ENCODE results near the gene CFAP43.
A peak's percentile ranks its signal among the peaks of the same experiment; 100 is the strongest.

Gene CFAP43

GRCh38 chr10:104138131-104138530, 94.0 kb downstream of the CFAP43 start:
- no peak for DNase-seq (ENCODE audit: low read depth in 2 of 2)

GRCh38 chr10:104130041-104130440, 102.1 kb downstream of the CFAP43 start:
- DNase-seq (ENCODE audit: low read depth in 2 of 2) = no peak

DNA sequence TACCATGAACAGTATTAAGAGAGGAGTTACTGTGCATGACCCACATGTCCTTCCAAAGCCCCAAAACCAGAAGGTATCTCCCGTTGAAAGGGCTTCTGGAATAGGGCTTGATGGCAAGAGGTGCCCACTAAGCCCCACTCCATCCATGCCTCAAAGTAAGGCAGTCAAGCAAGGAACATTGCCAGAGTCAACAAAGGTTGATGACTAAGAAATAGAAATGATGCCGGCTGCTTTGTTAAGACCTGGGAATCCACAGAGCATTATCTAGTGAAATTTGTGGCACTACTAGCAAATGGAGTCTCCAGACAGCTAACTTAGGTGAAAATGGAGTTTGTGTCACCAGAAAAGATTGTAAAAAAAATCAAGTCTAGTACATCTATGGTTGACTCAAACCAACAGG, 104.0 kb downstream of the CFAP43 start:
- no peak for DNase-seq (ENCODE audit: low read depth in 2 of 2)

DNA sequence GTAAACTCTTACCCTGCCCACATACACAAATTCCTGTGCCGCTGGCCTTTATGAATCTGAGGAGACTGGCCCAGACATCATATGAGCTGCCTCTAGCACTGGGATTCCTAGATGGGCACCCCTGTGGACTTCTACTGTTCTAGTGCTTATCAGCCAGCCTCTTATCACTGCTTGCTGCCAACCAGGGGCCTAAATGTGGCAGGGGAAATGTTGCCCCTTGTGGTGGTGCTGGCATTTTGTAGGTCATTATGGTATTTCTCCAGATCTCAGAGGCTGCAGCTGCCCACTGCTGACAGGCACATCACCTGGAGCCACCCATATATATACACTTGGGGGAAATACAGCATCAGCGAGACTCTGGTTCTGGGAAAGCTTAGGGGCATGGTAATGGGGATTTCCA, 104.8 kb downstream of the CFAP43 start:
- no peak for DNase-seq (ENCODE audit: low read depth in 2 of 2)

- no peak for DNase-seq (ENCODE audit: low read depth in 2 of 2)
Observed at GRCh38 chr10:104123397-104123796, 108.8 kb downstream of the CFAP43 start.

DNA sequence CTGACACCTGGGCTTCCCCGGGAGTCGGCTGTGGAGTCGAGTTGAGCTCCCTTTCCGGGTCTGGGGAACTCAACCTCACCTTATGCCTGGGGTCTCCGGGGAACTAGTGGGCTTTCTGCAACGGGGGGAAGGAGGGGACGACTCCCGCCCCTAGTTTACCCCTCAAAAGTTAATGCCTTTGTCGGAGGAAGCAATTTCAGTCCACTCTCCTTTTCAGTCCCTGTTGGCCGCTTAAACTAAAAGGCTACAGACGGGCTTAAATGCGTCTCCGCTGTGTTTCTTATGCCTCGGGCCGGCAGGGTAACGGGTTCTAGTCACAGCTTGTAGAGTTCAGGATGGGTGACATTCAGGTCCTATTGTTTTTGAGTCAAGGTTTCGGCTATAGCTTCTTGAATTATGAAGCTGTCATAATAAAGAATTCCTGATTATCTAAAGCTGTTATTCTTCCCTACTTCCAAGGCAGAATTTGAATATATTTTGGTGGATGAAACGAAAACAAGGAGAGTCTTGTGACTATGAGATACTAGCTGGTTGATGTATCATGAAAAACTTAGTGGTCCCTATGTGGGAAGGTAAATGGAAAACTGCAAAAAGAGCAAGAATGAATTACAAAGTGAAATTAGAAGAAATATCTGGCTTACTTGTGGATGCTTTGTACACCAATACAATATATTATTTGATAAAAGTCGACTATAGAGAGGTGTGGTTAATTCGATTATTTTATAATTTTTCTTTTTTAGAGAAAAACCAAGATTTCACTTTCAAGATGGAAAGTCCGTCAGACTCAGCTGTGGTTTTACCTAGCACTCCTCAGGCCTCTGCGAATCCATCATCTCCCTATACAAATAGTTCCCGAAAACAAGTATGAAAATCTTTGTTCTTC, 109.7 kb downstream of the CFAP43 start:
- DNase-seq (ENCODE audit: low read depth in 2 of 2) = no peak

GRCh38 chr10:104121485-104122224, 110.5 kb downstream of the CFAP43 start, which contains the start of gene SFR1:
TSS of gene SFR1 (plus strand) at chr10:104122171. CDS start at chr10:104122184, 13 bp downstream.
- peak; percentile 97 to 98 for DNase-seq (ENCODE audit: low read depth in 2 of 2)

DNA sequence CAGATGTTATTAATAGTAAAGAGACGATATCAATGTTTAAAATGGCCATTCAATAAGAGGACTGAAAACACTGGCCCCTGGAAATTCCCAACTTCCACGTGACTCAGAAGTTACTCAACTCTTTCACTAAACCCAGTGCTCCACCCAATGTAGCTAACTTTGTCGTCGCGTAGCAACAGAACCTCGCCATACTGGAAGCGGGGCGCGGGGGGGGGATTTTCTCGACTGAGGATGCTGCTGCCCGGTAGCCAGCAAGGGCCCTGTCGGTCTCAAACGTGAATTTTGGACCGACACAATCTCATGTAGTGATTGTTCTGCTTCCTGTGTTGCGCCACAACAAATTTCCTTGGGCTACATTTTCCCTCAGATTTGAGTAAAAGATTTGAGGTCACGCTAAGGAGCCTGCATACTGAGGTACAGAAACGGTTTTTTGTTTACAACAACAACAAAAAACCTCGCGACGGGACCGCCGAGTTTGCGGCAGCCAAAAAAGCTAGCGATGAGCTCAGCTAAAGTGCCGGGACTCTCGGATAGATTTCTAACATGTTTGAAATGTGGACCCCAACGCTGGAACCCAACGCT, 111.2 kb downstream of the CFAP43 start:
- DNase-seq (ENCODE audit: low read depth in 2 of 2) = peak; percentile 42 to 64

DNA sequence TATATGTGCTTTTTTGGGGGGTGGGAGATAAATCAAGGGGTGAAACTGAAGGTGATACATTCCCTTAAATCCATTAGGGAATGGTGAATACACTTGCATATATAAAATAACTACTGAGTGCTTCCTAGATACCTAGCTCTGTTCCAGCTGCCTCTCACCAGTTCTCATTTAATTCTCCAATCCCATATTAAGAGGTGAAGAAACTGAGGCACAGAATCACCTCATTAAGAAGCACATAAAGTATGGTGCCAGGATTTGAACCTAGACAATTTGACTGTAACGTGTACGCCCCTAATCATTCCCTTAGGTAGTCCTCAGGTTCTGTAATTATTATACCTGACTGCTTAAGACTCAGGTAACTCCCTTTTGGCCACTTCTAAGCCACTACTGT, 111.7 kb downstream of the CFAP43 start:
- no peak for DNase-seq (ENCODE audit: low read depth in 2 of 2)

- no peak for DNase-seq (ENCODE audit: low read depth in 2 of 2)
Observed at GRCh38 chr10:104119996-104120395, 112.2 kb downstream of the CFAP43 start.

- DNase-seq (ENCODE audit: low read depth in 2 of 2) = no peak
Observed at GRCh38 chr10:104117839-104118323, 114.3 kb downstream of the CFAP43 start.

GRCh38 chr10:104113376-104113956, 118.7 kb downstream of the CFAP43 start:
- no peak for DNase-seq (ENCODE audit: low read depth in 2 of 2)

DNA sequence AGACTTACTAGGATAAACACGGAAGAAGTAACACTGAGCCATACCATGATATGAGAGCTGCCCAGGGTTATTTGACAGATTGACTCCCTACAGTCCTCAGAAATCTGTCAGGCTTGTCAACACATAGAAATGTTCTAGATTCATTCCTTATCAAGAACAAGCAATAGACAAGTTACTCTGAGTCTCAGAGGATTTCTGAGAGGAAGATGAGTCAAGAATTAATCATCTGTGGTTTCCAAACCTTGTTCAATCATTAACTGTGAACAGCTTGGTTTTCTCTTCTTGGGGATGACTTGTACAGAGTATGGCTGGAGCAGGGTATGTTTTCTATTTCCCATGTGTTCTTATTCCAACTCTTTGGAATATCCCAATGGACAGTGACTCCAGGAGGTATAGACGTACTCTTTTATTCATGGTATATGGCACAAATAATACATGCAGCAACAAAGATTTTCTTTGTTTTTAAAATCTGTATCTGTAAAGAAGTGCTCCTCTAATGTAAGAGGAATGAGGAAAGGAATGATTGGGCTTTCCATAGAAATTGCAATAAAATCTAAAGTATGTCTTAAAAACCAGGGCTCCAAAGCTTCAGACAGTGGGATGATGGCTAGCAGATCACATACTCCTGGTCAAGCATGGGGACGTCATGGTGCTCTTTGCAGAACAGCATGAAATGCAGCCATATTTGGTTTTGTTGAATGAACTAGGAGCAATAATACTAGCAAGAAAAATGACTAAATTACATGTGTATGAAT, 122.1 kb downstream of the CFAP43 start:
- DNase-seq (ENCODE audit: low read depth in 2 of 2) = no peak

DNA sequence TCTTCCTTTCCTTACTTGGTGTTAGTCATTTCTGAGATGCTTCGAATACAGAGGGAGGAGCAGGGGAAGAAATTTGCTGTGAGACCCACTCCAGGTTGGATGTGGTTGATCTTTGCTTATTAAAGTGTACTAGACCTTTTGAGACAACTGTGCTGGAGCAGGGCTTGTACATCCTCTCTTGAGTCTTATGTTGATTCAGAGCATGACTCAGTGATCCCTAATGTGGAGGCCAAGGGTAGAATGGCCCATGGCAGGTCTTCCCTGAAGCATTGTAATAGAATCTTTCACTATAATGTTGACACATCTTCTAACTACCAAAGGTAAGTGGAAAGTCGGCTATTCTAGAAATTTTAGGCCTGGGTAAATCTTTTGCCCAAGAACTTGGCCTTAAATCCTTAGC, 127.2 kb downstream of the CFAP43 start:
- no peak for DNase-seq (ENCODE audit: low read depth in 2 of 2)

- no peak for DNase-seq (ENCODE audit: low read depth in 2 of 2)
Observed at GRCh38 chr10:104104418-104104817, 127.7 kb downstream of the CFAP43 start.

DNA sequence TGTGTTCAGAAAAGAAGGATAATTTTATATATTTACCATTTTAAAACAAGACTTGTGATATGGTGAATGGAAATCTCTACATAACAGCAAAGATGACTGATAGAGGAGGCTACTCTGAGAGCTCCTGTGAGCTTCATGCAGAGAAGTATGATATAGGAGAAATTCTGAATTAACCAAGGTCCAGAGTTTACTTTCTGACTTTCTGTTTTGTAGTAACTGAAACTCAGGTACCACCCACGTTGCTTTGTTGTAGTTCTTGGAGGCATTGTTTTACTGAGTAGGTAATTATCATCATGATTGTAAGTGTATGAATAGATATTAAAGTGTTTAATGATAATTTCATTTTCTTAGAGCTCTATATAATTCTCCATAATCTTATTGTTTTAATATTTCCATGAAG, 128.2 kb downstream of the CFAP43 start:
- no peak for DNase-seq (ENCODE audit: low read depth in 2 of 2)

GRCh38 chr10:104101902-104102301, 130.3 kb downstream of the CFAP43 start:
- DNase-seq (ENCODE audit: low read depth in 2 of 2) = no peak

DNA sequence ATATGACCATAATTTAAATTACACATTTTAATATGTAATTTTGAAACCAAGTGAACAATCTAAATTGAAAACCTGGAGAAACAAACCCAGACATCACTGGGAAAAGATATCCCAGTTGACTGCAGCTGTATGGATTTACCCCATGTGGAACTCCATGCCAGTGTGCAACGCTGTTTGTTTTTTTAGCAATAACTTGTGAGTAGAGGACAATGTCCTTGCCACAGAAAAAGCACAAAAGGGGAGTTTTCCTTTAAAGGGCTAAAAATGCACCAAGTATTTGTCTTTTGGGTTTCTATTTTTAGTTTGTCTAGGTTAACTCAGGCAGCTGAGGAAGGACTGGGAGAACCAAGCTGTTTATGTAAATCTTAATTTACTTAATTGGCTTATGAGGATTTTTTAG, 131.4 kb downstream of the CFAP43 start:
- no peak for DNase-seq (ENCODE audit: low read depth in 2 of 2)

DNA sequence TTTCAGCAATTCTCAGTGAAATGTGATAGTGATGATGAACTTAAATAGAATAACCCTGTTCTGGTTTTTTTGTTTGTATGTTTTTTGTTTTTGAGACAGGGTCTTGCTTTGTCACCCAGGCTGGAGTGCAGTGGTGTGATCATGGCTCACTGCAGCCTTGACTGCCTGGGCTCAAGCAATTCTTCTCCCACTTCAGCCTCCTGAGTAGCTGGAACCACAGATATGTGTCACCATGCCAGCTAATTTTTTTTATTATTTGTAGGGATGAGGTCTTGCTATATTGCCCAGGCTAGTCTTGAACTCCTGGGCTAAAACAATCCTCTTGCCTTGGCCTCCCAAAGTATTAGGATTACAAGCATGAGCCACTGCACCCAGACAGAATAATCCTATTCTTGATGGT, 132.2 kb downstream of the CFAP43 start:
- DNase-seq (ENCODE audit: low read depth in 2 of 2) = no peak

- no peak for DNase-seq (ENCODE audit: low read depth in 2 of 2)
Observed at GRCh38 chr10:104099269-104099668, 132.9 kb downstream of the CFAP43 start.

DNA sequence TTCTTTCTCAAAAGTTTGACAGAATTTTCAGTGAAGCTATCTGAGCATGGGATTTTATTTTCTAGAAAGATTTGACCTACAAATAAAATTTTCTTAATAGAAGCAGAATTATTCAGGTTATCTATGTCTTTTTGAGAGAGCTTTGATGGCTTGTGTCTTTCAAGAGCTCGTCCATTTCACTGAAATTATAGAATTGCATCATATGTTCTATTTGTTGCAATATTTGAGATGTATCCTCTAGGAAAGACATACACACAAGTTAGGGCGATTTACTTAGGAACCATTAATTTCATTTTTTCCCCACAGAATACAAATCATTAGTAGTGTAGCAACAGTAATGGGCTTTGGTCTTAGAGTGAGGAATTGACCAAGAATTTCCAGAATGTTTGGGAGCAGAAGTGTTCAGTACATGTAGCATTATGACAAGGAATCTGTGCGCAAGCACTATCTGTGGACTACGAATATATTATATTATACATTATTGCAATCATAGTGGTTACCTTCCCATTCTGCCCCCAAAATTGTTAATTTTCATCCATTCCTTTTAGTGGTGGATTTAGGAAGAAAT, 133.7 kb downstream of the CFAP43 start:
- DNase-seq (ENCODE audit: low read depth in 2 of 2) = no peak

Data from stimulated activated CD8-positive, alpha-beta memory T cell treated with anti-CD3 and anti-CD28 coated beads, Interleukin-7, amount 100 ng/mL, for 1 hour (primary cell).